ENCODE results near the gene GNG3.
"Not testable (repeated sequence)": the region's sequence is repeated elsewhere in the genome, so short reads cannot be mapped to it uniquely, and the experiment has no call there.

Gene GNG3

DNA sequence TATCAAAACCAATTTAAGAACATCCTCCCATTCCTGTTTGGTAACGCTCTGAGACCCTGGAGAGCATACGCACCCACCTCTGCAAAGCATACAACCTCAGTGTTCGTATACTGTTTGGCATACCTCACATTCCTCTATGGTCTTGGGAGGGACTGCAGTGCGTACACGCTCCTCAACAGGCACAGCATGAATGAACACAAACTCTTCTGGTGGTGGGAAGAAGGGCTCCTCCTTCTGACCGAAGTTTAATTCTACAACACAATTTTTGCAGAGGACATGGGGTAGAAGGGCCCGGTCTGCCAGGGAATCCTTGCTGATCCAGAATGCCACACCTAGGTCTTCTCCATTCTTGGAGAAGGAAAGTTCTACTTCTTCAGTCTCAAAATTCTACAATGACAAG lies 14.5 kb downstream of the GNG3 start:
- DNase-seq = peak; percentile 41

DNA sequence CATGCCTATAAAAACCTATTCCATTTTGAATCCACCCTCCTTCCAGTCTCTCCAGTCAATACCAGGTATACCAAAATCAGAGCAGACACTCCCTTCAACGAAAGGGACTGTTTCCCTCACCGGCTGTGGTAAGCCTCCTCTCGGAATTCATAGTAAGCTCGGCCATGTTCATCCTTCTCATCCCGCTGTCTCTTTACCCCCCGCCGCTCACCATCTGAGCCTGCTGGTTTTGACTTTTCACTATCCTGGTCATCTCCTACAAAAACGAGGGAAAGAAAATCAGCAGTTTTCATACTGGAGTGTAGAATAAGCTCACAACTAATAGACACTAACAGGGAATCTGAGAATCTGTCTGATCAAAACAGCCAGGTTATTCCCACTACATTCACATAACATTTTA lies 16.7 kb downstream of the GNG3 start:
- no peak for DNase-seq

DNA sequence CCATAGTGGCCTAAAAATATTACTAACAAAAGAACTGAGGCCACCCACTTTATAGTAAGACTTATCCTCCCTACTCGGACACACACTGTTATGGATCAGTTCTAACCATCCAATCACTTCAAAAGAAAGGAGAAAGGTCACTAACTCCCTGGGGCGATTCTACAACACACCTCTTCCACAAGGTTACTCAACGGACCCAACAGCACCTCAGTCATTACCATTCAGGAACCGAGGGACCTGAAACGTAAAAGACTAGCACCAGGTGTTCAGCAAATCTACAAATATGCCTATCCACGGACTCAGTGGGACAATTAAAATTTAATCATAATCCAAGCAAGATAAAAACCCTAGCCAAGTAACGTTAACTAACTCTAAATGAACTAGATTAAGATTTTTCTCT lies 18.2 kb downstream of the GNG3 start:
- no peak for DNase-seq

DNA sequence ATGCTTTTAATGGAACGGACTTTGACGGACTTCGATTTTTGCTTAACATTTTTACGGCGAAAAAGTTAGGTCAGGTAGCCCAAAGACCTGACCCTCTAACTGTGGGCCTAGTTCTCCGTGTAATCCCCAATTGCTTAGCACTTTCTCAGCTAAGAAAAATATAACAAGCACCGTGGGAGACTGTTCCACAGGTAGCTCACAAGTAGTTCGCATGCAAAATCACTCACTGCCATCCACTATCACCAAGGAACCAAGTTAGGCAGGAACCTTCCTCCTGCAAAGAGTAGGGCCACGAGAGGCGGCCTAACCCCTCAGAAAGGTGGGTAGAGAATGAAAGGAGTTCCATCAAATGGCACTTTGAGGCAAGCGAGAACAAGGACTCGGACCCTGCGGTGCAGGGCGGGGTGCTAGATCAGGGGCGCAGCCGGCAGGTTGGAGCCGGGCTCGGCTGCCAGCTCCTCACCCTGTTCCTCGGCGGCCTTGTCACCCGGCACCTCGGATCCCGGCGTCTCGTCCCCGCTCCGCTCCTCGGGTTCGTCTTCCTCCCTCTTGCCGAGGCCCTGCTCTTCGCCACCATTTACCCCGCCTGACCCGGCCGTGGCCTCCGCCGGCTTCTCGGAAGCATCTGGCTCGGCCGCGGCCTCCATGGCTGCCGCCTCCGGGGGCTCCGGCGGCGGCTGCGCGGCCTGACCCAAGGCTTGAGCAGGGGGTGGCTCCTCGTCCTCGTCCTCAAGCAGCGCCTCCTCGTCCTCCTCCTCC lies 18.9 kb downstream of the GNG3 start:
- DNase-seq = no peak

DNA sequence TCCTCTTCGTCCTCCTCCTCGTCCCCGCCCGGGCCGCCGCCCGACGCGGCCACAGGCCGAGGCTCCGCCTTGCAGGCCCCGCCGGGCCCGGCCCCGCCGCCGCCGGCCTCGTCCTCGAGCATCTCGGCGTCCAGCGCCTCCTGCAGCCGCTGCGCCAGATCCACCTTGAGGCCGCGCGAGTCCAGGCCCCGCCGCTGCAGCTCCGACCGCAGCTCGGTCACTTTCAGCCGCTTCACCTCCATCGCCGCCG lies 19.4 kb downstream of the GNG3 start:
- DNase-seq = no peak

DNA sequence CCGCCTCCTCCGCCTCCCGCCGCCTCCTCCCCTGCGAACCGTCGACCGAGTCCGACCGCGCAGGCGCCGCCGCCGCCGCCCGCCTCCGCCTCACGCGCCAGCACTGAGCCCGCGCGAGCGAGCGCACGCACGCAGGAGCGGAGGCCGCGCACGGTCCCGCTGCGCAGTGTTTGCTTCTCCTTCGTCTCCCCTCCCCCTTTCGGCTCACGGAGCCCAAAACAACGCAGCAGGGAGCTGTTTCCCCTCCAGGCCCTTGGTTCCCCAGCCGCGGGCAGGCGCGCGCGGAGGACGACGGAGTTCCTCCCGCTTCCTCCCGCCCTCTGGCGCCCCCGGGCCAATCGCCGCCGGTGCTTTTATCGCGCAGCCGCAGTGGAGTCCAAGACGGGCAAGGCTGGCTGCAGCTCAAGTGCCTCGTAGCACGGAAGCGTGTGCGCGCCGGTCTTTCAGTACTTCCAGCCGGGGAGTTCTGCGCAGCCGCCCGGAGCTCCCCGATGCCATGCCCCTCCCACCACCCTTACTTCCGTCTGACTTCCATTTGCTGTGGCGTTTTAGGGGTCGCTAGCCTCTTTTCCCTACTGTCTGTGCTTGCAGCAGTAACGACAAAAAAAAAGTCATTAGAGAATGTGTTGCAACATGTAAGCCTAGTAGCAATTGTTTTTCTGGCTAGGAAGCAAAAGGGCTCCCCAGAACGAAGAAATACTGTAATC lies 19.8 kb downstream of the GNG3 start, which contains the start of gene HNRNPUL2:
Gene HNRNPUL2, minus strand, starts transcription at position 293 of the 707 bp plus-strand sequence. CDS start 301 bp downstream, outside the sequence.
- peak; percentile 100 for DNase-seq

DNA sequence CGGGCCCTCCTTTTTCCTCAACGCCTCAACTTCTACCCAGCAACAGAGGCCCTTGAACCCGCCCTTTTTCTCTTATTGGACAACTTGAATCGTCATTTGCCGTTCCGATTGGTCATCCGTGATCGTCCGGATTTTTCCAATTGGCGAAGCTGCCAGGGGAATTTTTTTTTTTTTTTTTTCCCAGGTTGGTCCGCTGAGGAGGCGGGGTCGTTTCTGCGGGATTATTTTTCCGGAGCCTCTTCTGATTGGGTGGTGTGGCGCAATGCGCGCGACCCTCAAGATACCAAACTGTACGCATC lies 20.3 kb downstream of the GNG3 start:
- DNase-seq = peak; percentile 99

DNA sequence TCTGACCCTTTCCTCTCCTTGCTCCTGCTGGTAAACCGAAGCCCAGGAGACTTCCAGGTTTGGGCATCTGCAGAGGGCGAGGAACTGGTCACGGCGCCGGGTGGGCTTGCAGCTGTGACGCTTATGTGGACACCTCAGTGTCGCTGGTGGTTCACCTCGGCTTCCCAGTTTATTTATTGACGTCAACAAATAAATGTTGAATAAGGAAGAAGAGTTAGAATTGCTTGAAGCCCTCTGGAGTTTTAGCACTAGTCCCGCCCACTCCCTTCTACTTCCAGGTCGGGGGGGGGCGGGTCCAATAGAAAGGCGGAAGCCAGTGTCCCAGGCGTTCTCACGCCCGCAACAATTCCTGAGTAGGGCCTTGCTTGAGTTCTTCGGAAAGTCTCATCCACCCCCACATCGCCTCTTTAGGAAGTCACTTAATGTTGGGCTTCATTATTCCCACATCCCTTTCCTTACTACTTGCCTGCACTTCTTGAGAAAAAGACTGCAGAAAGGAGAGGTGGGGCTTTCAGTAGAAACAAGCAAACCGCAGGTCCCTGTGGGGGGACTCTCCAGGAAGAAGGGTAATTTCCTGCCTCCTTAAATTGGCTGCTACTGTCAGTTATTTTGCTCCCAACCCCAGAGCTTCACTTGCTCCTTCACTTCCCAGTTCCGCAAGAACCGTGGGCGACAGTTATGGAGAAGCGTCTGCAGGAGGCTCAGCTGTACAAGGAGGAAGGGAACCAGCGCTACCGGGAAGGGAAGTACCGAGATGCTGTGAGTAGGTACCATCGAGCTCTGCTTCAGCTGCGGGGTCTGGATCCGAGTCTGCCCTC lies 20.9 kb downstream of the GNG3 start, which contains the start of gene TTC9C:
Gene TTC9C, plus strand, starts transcription at position 316 of the 818 bp plus-strand sequence. Its CDS starts 363 bp downstream, at position 679.
- peak; percentile 88 for DNase-seq

DNA sequence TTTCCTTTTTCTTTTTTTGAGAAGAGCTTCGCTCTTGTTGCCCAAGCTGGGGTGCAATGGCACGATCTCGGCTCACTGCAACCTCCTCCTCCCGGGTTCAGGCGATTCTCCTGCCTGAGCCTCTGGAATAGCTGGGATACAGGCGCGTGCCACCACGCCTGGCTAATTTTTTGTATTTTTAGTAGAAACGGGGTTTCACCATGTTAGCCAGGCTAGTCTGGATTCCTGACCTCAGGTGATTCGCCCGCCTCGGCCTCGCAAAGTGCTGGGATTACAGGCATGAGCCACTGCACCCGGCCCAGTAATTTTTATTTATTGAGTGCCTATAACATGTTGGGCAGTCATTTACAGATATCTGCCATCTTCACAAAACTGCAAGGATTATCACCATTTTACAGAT lies 22.6 kb downstream of the GNG3 start:
- not testable (repeated sequence) for DNase-seq

DNA sequence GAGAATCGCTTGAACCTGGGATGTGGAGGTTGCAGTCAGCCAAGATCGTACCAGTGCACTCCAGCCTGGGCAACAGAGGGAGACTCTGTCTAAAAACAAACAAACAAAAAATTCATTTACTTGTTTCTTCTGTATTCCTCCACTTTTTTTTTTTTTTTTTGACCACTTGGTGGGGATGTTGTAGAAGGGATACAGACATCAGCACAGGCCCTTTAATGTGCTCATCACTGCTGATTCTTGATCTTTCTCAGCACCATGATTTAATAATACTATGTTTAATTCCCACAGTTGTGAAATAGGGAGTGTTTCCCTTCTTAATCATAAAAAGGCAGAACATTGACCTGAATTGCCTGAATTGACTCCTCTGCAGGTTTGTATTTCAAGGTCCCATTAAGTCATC lies 25.4 kb downstream of the GNG3 start:
- peak; percentile 27 for DNase-seq

DNA sequence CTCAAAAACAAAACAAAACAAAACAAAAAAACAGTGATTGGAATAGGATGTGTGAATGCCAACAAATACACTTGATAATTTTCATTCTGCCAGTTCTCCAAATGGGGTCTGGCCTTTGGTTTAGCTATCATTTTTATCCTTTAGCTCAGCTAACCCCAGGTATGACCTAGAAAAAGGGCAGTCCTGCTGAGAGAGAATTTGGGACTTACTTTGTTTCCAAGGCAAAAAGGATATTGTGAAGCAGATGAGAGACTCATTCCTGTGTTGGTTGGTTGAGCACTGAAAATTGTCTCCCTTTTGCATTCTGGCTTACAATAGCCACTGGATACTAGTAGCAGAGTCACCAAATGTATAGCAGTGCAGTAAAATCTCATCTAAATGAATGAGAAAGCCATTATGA lies 29.7 kb downstream of the GNG3 start:
- no peak for DNase-seq

DNA sequence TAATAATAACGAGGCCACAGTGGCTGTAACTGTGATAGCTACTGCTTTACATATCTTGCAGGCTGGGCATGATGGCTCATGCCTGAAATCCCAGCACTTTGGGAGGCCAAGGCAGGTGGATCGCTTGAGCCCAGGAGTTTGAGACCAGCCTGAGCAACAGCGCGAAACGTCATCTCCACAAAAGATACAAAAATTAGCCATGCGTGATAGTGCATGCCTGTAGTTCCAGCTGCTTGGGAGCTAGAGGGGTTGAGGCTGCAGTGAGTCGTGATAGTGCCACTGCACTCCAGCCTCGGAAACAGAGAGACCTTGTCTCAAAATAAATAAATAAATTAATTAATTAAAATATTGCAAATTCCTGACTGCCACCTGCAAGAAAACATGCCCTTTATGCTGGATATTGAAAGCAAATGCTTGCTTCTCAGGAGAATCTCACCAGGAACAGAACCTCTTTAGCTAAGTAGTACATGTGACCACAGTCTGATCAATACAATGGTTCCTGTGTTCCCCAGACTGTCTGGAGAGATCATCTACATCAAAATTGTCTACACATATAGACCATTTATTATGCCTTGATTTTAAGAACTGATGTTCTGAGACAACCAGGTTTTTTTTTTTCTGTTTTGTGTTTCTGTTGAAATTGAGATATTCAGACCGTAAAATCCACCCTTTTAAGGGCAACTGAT lies 40.1 kb downstream of the GNG3 start:
- no peak for DNase-seq

DNA sequence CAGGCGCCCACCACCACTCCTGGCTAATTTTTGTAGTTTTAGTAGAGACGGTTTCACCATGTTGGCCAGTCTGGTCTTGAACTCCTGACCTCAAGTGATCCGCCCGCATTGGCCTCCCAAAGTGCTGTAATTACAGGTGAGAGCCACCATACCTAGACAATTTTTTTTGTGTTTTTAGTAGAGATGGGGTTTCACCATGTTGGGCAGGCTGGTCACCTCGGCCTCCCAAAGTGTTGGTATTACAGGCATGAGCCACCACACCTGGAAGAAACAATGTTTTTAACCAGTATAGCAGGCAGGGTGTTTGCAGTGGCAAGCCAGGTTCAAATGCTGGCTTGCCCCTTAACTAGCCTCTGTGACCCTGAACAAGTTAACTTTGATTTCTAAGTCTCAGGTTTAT lies 42.5 kb downstream of the GNG3 start:
- not testable (repeated sequence) for DNase-seq

DNA sequence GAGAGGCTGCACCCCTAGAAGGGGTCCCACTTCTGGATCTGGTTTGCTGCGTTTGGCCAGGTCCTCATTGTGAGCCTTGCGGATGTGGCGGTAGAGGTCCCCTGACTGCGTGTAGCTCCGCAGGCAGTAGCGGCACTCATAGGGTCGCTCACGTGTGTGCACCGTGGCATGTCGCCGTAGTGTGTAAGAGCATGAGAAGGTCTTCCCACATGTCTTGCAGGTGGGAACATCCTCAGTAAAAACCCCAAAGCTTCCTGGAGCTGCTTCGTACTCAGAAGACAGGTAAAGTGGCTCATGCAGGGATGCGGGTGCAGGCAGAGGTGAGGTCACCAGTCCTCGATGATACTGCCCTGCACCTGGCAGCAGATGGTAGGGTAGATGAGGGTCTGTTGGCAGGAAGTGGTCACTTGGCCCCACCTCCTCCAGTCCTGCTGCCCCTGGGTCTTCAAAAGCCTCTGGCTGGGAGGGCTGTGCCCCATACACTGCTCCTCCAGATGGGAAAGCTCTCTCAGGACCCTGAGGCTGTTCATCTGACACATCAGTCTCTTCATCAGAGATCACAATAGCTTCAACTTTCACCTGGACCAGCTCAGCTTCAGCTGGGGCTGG lies 44.8 kb downstream of the GNG3 start:
- no peak for DNase-seq

DNA sequence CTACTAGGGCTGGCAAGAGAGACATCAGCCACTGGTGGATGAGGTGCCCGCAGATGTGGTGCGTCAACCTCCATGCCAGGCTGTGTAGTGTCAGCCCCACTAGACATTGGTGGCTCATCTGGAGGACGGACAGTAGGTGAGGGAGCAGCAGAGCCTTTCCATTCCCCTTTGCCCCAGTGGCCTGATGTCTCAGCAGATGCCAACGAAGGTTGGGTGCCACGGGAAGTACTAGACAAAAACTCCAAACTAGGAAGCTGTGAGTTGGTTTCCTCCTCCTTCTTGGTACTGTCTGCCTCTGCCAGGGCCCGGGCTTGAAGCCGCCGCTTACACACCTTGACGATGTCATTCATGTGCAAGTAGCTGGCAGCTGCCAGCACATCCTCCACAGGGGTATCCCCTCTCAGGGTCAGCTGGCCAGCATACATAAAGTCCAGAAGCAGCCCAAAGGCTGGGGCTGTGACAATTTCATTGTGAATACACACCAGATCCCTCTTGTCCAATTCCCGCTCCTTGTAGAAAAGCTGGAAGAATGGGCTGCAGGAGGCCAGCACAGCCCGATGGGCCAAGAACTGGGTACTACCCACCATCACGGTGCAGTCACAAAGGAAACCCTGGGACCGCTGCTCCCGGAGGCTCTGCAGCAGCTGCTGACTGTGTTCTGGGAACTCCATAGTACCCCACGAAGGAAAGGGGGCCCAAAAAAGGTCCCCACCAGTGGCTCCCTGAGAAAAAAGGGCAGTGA lies 45.7 kb downstream of the GNG3 start:
- no peak for DNase-seq

DNA sequence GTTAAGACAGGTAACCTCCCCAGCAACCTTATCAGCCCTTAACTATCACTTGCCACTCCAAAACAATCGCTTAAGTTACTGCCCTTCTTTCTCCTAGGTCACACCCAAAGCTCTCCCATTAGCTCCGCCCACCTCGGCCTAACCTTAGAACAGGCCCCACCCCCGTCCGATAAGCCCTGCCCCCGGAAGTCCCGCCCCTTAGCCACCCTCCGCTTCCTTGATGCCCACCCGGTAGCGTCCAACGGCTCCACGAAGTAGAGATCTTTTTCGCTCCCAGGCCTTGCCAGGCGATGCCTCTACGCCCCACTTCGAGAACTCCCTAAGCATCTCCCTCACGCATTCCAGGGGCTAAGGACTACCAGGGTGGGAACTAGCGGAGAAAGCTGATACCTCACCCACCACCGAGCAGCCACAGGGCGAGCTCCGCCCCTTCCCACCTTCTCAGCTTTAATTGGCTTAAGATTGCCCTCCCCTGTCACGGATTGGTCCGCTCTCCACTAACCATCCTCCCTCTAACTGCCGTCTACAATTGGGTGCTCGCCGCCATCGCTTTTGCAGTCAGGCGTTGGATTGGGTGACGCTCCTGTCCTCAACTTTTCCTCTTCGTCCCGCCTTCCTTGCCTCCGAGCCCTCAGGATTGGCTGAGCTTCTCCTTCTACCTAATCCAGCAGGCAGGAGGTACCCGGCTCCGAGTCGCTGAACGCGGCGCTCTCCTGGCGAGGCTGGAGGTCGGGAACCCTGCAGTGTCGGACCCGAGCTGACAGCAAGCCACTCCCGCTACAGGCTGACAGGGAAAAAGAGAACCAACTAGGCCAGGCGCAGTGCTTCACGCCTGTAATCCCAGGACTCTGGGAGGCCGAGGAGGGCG lies 46.5 kb downstream of the GNG3 start, which contains the start of gene ZBTB3:
Gene ZBTB3, minus strand, starts transcription at position 425 of the 868 bp plus-strand sequence. CDS start 496 bp downstream, outside the sequence.
- peak; percentile 99 for DNase-seq

DNA sequence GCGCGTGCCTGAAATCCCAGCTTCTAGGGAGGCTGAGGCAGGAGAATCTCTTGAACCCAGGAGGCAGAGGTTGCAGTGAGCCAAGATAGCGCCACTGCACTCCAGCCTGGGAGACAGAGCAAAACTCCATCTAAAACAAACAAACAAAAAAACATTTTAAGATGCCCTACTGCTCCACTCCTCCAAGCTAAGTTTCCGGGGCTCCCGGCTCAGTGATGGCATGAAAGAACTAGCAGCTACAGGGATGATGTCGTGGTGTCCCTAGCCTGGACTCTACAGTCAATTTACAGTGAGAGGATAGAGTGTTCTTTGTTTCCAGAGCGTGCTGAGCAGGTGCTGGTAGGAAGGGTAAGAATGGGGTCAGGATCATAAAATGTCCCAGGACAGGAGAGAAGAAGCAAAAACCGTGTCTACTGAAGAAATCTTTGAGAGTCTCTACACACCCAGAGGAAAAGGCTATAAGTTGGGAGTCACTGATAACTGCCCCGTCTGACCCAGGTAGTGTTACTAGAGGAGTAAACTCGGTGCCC lies 47.7 kb downstream of the GNG3 start:
- no peak for DNase-seq

DNA sequence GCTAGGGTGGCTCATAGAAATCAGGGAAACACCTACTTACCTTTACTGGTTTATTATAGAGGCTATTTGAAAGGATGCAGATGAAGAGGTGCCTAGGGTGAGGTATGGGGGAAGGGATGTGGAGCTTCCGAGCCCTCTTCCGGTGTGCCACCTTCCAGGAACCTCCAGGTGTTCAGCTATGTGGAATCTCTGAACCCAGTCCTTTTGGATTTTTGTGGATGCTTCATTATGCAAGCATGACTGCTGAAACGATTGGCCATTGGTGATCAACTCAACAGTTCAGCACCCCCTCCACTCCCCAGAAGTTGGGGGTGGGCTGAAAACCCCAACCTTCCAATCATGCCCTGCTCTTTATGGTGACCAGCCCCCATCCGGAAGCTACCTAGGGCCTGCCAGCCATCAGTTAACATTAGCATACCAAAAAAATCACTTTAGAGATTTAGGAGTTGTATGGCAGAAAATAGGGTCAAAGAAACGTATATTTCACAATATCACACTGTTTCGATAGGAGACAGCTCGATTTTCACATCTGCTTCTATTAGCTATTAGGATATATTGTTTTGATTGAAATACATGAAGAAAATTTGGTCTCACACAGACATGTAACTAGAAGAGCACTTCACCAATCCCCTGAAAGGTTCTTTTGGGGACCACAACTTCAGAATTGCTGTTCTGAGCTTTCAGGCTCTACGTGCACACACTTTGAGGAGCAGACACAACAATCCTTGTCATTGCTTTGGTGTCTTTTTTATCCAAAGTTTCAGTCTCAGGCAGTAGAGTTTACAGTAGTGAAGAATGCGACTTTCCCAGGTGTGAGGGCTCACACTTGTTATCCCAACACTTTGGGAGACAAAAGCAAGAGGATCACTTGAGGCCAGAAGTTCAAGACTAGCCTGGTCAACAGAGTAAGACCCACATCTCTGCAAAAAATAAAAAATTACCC lies 50.6 kb downstream of the GNG3 start:
- no peak for DNase-seq

Data from fibroblast of skin of right quadriceps (primary cell).